ENCODE results near the gene MKRN1. TPM values are rescaled to one million over a fixed set of nuclear protein-coding genes. Genes with fewer than 3 reads are reported as not detected.

Gene MKRN1
- total and polyA plus RNA-seq, 2 of the 4 experiments (the other 2 are of a cell fraction): 47.2 to 83.0 TPM

GRCh38 chr7:140489026-140489359 lies 9.7 kb upstream of the MKRN1 start:
- Histone ChIP-seq H3K9me1 (ENCODE audit: insufficient read depth, low read length) (no peaks in the 10 kb centered on the region), H3K4ac (ENCODE audit: low read depth, low read length) (no peak overlapping the region), H4K8ac (ENCODE audit: low read depth in 2 of 2, low read length in 2 of 2) (no peak overlapping the region), H3K56ac (ENCODE audit: extremely low read depth, insufficient read depth, low read length) (no peak overlapping the region), H3K9me3 (ENCODE audit: control insufficient read depth, insufficient read depth, low read length) (no peaks in the 10 kb centered on the region), H3K4me2 (ENCODE audit: low read depth, low read length) (no peak overlapping the region), H3K18ac (ENCODE audit: low read depth, low read length) (no peak overlapping the region), H2AFZ (replicated peaks; ENCODE audit: low read length, poor library complexity) (no peak overlapping the region), H4K91ac (ENCODE audit: insufficient read depth, low read depth, low read length) (no peak overlapping the region), H2AK9ac (replicated peaks; ENCODE audit: low read depth, low read length, poor library complexity) (no peak overlapping the region), H2BK120ac (ENCODE audit: low read depth, low read length) (no peak overlapping the region), H3K27ac (ENCODE audit: insufficient read depth, low read length) (no peak overlapping the region), H4K20me1 (ENCODE audit: insufficient read depth, low read length) (no peaks in the 10 kb centered on the region), H3K9ac (ENCODE audit: low read depth, low read length) (no peak overlapping the region), H3K14ac (replicated peaks; ENCODE audit: low read depth, low read length) (no peak overlapping the region), H3K4me3 (ENCODE audit: insufficient read depth, low read depth, low read length) (no peak overlapping the region), H2BK20ac (ENCODE audit: low read depth, low read length) (no peak overlapping the region), H3K79me1 (ENCODE audit: low read depth in 1 of 2, low read length in 2 of 2) (no peaks in the 10 kb centered on the region), H2BK15ac (ENCODE audit: low read depth, low read length) (no peak overlapping the region), H3K4me1 (ENCODE audit: control insufficient read depth, insufficient read depth, low read length) (no peaks in the 10 kb centered on the region), H2BK5ac (ENCODE audit: low read depth, low read length, poor library complexity, severe bottlenecking) (no peak overlapping the region), H3K27me3 (ENCODE audit: control insufficient read depth, insufficient read depth, low read length) (peaks cover 7% of the 10 kb centered on the region), H2AK5ac (ENCODE audit: low read depth, low read length) (no peak overlapping the region), H3K36me3 (ENCODE audit: control insufficient read depth, insufficient read depth, low read length) (no peaks in the 10 kb centered on the region), H3K23ac (ENCODE audit: low read depth, low read length) (no peak overlapping the region), H4K5ac (ENCODE audit: low read depth, low read length) (no peak overlapping the region)
- ChIA-PET CTCF (no interaction called here), POLR2A (ENCODE audit: unreplicated experiment) (no interaction called here)
- ATAC-seq (ENCODE audit: low read depth) (no peak), DNase-seq (no peak)
- dilution Hi-C loops (cut with HindIII; ENCODE audit: low sequenced_read_pairs, unreplicated experiment) (no loop called here), in situ Hi-C loops (cut with MboI; ENCODE audit: low sequenced_read_pairs) (no loop called here), intact Hi-C loops (cut with micrococcal nuclease) (no loop called here)
- no CpG with 5 or more reads among the region's 2 CpGs for WGBS, 2 experiments (ENCODE audit: extremely low coverage in 2 of 2, insufficient read length in 1 of 2)
- no peak for TF ChIP-seq POLR2A (IDR thresholded peaks at IDR 0.05; ENCODE audit: low read depth, low read length)
- no peak for TF ChIP-seq CEBPB (IDR thresholded peaks at IDR 0.05; ENCODE audit: low read depth, low read length)
- no peak for TF ChIP-seq RCOR1 (IDR thresholded peaks at IDR 0.05; ENCODE audit: insufficient replicate concordance, low read length)
- TF ChIP-seq, protein P1, sequence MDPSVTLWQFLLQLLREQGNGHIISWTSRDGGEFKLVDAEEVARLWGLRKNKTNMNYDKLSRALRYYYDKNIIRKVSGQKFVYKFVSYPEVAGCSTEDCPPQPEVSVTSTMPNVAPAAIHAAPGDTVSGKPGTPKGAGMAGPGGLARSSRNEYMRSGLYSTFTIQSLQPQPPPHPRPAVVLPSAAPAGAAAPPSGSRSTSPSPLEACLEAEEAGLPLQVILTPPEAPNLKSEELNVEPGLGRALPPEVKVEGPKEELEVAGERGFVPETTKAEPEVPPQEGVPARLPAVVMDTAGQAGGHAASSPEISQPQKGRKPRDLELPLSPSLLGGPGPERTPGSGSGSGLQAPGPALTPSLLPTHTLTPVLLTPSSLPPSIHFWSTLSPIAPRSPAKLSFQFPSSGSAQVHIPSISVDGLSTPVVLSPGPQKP (IDR thresholded peaks at IDR 0.05; ENCODE audit: borderline replicate concordance, low read depth, low read length): no peak
- TF ChIP-seq SMC3 (IDR thresholded peaks at IDR 0.05; ENCODE audit: low read depth, low read length): no peak
- no peak for TF ChIP-seq USF2 (IDR thresholded peaks at IDR 0.05; ENCODE audit: low read depth, low read length)
- no peak for TF ChIP-seq MAZ (IDR thresholded peaks at IDR 0.05; ENCODE audit: borderline replicate concordance, low read depth, low read length)
- no peak for TF ChIP-seq RFX5 (IDR thresholded peaks at IDR 0.05; ENCODE audit: low read depth, low read length)
- no peak for TF ChIP-seq NFE2L2 (IDR thresholded peaks at IDR 0.05; ENCODE audit: low read depth, low read length)
- TF ChIP-seq FOS (IDR thresholded peaks at IDR 0.05; ENCODE audit: low read depth, low read length): no peak
- TF ChIP-seq RAD21 (IDR thresholded peaks at IDR 0.05; ENCODE audit: low read length): no peak
- TF ChIP-seq CHD1 (IDR thresholded peaks at IDR 0.05; ENCODE audit: low read depth, low read length): no peak
- no peak for TF ChIP-seq MXI1 (IDR thresholded peaks at IDR 0.05; ENCODE audit: borderline replicate concordance, low read depth, low read length)
- no peak for TF ChIP-seq BHLHE40 (IDR thresholded peaks at IDR 0.05; ENCODE audit: low read depth, low read length)
- TF ChIP-seq, protein P2, sequence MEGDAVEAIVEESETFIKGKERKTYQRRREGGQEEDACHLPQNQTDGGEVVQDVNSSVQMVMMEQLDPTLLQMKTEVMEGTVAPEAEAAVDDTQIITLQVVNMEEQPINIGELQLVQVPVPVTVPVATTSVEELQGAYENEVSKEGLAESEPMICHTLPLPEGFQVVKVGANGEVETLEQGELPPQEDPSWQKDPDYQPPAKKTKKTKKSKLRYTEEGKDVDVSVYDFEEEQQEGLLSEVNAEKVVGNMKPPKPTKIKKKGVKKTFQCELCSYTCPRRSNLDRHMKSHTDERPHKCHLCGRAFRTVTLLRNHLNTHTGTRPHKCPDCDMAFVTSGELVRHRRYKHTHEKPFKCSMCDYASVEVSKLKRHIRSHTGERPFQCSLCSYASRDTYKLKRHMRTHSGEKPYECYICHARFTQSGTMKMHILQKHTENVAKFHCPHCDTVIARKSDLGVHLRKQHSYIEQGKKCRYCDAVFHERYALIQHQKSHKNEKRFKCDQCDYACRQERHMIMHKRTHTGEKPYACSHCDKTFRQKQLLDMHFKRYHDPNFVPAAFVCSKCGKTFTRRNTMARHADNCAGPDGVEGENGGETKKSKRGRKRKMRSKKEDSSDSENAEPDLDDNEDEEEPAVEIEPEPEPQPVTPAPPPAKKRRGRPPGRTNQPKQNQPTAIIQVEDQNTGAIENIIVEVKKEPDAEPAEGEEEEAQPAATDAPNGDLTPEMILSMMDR (conservative IDR thresholded peaks at IDR 0.05; ENCODE audit: low read depth, low read length): no peak
- TF ChIP-seq MAFK (IDR thresholded peaks at IDR 0.05; ENCODE audit: low read depth, low read length): no peak
- no TSS peak for BruUV-seq (replicated peaks)

Data from IMR-90 (cell line).